HG03378 (cell line): Measurements from ENCODE around the gene UPK2.
A peak's percentile ranks its signal among the peaks of the same experiment; 100 is the strongest.

Experiments
- ATAC-seq: cut with Tn5 transposase; IDR thresholded peaks from one replicate; pipeline ENCODE4 v1.9.1; 2021; ENCODE audit warnings: mild to moderate bottlenecking, moderate library complexity; ENCODE audit not compliant: unreplicated experiment

UPK2 gene

GRCh38 chr11:118917481-118918127, 38.5 kb upstream of the UPK2 start:
- no peak for ATAC-seq

GRCh38 chr11:118918128-118918685, 37.9 kb upstream of the UPK2 start:
- ATAC-seq, result no peak

GRCh38 chr11:118918686-118919280, 37.3 kb upstream of the UPK2 start:
- ATAC-seq, result no peak

GRCh38 chr11:118921121-118921928, 34.8 kb upstream of the UPK2 start:
- ATAC-seq, result no peak

GRCh38 chr11:118921929-118922744, 34.0 kb upstream of the UPK2 start:
- no peak for ATAC-seq

GRCh38 chr11:118922745-118923627, 33.1 kb upstream of the UPK2 start:
- ATAC-seq, result no peak

GRCh38 chr11:118923721-118924587, 32.1 kb upstream of the UPK2 start:
- no peak for ATAC-seq

- ATAC-seq, result no peak
Observed at GRCh38 chr11:118924591-118925585, 31.2 kb upstream of the UPK2 start.

- ATAC-seq, result no peak
Observed at GRCh38 chr11:118927554-118928100, 28.5 kb upstream of the UPK2 start.

GRCh38 chr11:118928101-118928869, 27.8 kb upstream of the UPK2 start:
- peak; percentile 44 for ATAC-seq

- ATAC-seq, result peak; percentile 0
Observed at GRCh38 chr11:118928870-118929500, 27.1 kb upstream of the UPK2 start.

- no peak for ATAC-seq
Observed at GRCh38 chr11:118929501-118930093, 26.5 kb upstream of the UPK2 start.

GRCh38 chr11:118930094-118930712, 25.9 kb upstream of the UPK2 start:
- no peak for ATAC-seq

- no peak for ATAC-seq
Observed at GRCh38 chr11:118931571-118931970, 24.5 kb upstream of the UPK2 start.

GRCh38 chr11:118933486-118933885, 22.6 kb upstream of the UPK2 start:
- no peak for ATAC-seq
